Endothelial cell (in vitro differentiated cells): Measurements from ENCODE around the gene BACE2. TPM values are rescaled to one million over a fixed set of nuclear protein-coding genes. Genes with fewer than 3 reads are reported as not detected.
"Not testable (repeated sequence)": the region's sequence is repeated elsewhere in the genome, so short reads cannot be mapped to it uniquely, and the experiment has no call there.

ENCODE experiments used
- DNase-seq: peaks from one replicate; pipeline ENCODE4 v3.0.0; 2021; ENCODE audit warnings: low spot score
- H3K27ac Mint-ChIP-seq: one replicate; pipeline ENCODE4 v1.8.0; 2021; ENCODE audit warnings: mixed read lengths, inconsistent platforms; ENCODE audit not compliant: unreplicated experiment
- H3K27me3 Mint-ChIP-seq: one replicate; pipeline ENCODE4 v1.8.0; 2021; ENCODE audit warnings: mild to moderate bottlenecking, moderate library complexity, mixed read lengths, inconsistent platforms; ENCODE audit not compliant: unreplicated experiment
- H3K36me3 Mint-ChIP-seq: one replicate; pipeline ENCODE4 v1.8.0; 2021; ENCODE audit warnings: mild to moderate bottlenecking, low read depth, mixed read lengths, inconsistent platforms; ENCODE audit not compliant: unreplicated experiment
- H3K4me1 Mint-ChIP-seq: one replicate; pipeline ENCODE4 v1.8.0; 2021; ENCODE audit warnings: mild to moderate bottlenecking, mixed read lengths, inconsistent platforms; ENCODE audit not compliant: unreplicated experiment
- H3K4me3 Mint-ChIP-seq: one replicate; pipeline ENCODE4 v1.8.0; 2021; ENCODE audit warnings: mild to moderate bottlenecking, mixed read lengths, inconsistent platforms; ENCODE audit not compliant: unreplicated experiment
- H3K9me3 Mint-ChIP-seq: one replicate; pipeline ENCODE4 v1.8.0; 2021; ENCODE audit warnings: mixed read lengths, inconsistent platforms; ENCODE audit not compliant: unreplicated experiment
- total RNA-seq: library from RNA; stranded (reverse); fragmentation: NEBNext Ultra II Directional; extraction: Animal tissue kit (Norgen Biotek cat#: 25700); gene quantifications from one replicate; pipeline ENCODE4 v1.2.1, GENCODE V29; 2021; ENCODE audit not compliant: unreplicated experiment
- TF ChIP-seq, protein P1 (sequence below): fragments of 200-600 bp; sonication (generic); IDR thresholded peaks from one replicate; pipeline ENCODE4 v1.5.0; 2021; ENCODE audit warnings: antibody characterized with exemption; ENCODE audit not compliant: unreplicated experiment

Gene BACE2
- total RNA-seq, 1 donor from 2014 or later: 151 TPM

DNA sequence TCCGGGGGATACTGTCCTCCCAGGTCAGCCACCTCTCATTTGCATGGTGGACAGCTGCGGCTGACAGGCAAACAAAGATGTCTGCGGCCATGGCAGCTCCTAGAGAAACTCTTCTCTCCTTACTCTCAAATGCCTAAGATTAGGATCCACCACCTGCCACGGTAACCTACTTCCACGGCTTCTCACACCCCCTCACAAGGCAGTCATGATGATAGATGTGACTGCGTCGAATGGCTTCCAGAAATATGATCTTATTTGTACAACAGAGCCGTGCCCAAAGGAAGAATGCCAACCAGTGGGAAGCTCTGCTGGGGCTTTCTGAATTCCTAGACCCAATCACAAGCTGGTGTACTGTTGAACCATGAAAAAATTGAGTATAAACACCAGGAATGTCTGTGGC lies 73.4 kb downstream of the BACE2 start:
- Mint-ChIP-seq H3K36me3 (peaks cover 65% of the 10 kb centered on the region), H3K4me3 (no peak overlapping the region), H3K27me3 (no peaks in the 10 kb centered on the region), H3K4me1 (no peaks in the 10 kb centered on the region), H3K27ac (no peak overlapping the region), H3K9me3 (no peaks in the 10 kb centered on the region)
- DNase-seq: no peak
- TF ChIP-seq, protein P1, sequence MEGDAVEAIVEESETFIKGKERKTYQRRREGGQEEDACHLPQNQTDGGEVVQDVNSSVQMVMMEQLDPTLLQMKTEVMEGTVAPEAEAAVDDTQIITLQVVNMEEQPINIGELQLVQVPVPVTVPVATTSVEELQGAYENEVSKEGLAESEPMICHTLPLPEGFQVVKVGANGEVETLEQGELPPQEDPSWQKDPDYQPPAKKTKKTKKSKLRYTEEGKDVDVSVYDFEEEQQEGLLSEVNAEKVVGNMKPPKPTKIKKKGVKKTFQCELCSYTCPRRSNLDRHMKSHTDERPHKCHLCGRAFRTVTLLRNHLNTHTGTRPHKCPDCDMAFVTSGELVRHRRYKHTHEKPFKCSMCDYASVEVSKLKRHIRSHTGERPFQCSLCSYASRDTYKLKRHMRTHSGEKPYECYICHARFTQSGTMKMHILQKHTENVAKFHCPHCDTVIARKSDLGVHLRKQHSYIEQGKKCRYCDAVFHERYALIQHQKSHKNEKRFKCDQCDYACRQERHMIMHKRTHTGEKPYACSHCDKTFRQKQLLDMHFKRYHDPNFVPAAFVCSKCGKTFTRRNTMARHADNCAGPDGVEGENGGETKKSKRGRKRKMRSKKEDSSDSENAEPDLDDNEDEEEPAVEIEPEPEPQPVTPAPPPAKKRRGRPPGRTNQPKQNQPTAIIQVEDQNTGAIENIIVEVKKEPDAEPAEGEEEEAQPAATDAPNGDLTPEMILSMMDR: no peak

DNA sequence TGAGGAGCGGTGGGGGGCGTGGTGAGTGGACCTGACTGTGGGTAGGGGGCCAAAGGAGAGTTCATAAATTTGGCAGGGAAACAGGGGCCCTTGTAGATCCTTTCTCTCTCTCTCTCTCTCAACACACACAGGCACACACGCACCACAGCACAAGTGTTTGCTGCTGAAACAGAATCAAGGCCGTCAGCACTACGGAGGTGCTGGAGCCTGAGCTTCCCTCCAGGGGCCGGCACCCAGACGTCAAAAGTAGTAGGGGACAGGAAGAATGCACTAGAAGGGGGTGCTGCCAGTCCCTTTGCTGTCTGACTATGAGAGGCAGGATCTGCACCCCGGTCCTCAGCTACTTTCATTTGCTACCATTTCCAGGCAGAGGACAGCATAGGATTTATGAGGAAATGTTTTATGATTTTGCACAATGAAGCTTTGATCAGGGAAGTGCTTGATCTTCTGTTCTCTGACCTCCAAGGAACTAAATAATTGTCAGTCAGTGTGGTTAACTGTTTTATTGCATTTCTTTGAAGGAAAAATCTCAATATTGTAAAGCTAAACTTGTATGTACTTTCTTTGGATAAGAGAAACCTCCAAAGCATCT lies 74.4 kb downstream of the BACE2 start:
- H3K4me3 Mint-ChIP-seq: no peak overlapping the region
- H3K36me3 Mint-ChIP-seq: peaks cover 70% of the 10 kb centered on the region
- peaks cover 6% of the 10 kb centered on the region for H3K4me1 Mint-ChIP-seq
- no peaks in the 10 kb centered on the region for H3K27me3 Mint-ChIP-seq
- TF ChIP-seq, protein P1: no peak
- DNase-seq: no peak
- no peaks in the 10 kb centered on the region for H3K9me3 Mint-ChIP-seq
- no peak overlapping the region for H3K27ac Mint-ChIP-seq

DNA sequence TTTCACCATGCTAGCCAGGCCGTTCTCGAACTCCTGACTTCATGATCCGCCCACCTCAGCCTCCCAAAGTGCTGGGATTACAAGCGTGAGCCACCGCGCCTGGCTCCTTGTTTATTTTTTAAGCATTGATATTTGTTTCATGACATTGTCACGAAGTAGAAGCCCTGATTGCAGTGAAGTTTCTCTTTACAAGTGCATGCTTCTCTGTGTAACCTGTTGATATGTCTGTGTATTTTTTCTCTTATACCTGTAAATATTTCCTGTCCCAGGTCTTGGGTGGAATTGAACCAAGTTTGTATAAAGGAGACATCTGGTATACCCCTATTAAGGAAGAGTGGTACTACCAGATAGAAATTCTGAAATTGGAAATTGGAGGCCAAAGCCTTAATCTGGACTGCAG lies 75.1 kb downstream of the BACE2 start:
- peaks cover 12% of the 10 kb centered on the region for H3K4me1 Mint-ChIP-seq
- no peaks in the 10 kb centered on the region for H3K9me3 Mint-ChIP-seq
- no peak overlapping the region for H3K27ac Mint-ChIP-seq
- H3K27me3 Mint-ChIP-seq: peaks cover 2% of the 10 kb centered on the region
- no peak overlapping the region for H3K4me3 Mint-ChIP-seq
- TF ChIP-seq, protein P1: no peak
- peaks cover 67% of the 10 kb centered on the region for H3K36me3 Mint-ChIP-seq
- no peak for DNase-seq

DNA sequence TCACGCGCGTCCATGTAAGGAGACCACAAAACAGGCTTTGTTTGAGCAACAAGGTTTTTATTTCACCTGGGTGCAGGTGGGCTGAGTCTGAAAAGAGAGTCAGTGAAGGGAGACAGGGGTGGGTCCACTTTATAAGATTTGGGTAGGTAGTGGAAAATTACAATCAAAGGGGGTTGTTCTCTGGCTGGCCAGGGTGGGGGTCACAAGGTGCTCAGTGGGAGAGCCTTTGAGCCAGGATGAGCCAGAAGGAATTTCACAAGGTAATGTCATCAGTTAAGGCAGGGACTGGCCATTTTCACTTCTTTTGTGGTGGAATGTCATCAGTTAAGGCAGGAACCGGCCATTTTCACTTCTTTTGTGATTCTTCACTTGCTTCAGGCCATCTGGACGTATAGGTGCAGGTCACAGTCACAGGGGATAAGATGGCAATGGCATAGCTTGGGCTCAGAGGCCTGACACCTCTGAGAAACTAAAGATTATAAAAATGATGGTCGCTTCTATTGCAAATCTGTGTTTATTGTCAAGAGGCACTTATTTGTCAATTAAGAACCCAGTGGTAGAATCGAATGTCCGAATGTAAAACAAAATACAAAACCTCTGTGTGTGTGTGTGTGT lies 76.4 kb downstream of the BACE2 start:
- not testable (repeated sequence) for H3K4me3 Mint-ChIP-seq, H3K27me3 Mint-ChIP-seq, DNase-seq, H3K27ac Mint-ChIP-seq, H3K9me3 Mint-ChIP-seq
- peaks cover 15% of the 10 kb centered on the region for H3K4me1 Mint-ChIP-seq
- H3K36me3 Mint-ChIP-seq: peaks cover 73% of the 10 kb centered on the region

DNA sequence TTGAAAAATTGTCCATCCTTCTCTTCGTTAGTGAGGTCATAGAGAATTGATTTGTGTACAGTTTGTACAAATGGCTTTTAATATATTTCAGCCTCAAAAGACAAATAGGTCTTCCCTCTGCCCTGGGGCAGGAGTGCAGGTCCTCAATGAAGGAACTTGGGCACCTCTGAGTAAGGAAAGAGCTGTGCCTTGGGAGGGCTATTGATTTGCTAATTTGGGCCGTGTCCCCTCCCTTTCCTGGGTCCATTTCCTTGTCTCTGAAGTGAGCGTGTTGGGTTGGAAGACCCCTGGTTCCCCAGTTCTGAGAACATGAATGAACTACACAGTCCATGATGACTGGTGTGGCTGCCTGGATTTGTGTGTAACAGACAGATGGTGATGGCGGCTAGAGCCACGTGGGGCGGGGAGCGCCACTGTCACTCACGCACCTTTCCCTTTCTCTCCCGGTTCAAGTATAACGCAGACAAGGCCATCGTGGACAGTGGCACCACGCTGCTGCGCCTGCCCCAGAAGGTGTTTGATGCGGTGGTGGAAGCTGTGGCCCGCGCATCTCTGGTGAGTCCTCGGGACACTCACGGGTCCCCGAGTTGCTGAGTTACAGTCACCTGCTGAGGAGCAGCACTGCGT lies 77.7 kb downstream of the BACE2 start:
- H3K4me3 Mint-ChIP-seq: no peak overlapping the region
- no peak overlapping the region for H3K27ac Mint-ChIP-seq
- H3K4me1 Mint-ChIP-seq: peaks cover 20% of the 10 kb centered on the region
- TF ChIP-seq, protein P1: no peak
- no peaks in the 10 kb centered on the region for H3K9me3 Mint-ChIP-seq
- H3K27me3 Mint-ChIP-seq: peaks cover 4% of the 10 kb centered on the region
- DNase-seq: no peak
- H3K36me3 Mint-ChIP-seq: peaks cover 76% of the 10 kb centered on the region
